ENCODE results near the gene OPHN1. TPM values are rescaled to one million over a fixed set of nuclear protein-coding genes. Genes with fewer than 3 reads are reported as not detected.
A peak's percentile ranks its signal among the peaks of the same experiment; 100 is the strongest.

The OPHN1 gene
- total RNA-seq, 4 donors from 2014 or later: 4.6 to 27.7 (median 10.8) TPM

DNA sequence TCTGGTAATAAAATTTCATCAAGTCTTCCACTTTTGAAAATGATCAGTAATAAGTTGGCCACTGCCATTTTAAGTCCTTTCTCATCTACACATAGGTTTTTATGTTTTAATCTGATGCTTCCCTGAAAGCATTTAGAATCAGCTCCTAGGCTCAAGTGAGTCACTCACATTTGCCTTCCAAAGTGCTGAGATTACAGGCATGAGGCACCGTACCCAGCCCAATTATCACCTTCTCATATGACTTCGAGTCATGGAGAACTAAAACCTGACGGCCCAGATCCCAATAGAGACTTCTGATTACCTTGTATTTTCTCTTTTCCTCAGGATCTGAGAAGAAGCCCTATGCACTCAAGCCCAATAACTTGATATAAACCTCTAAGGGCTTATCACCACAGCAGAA is 140.8 kb downstream of the OPHN1 start:
- no peaks in the 10 kb centered on the region for H3K9me3 ChIP-seq
- H3K4me1 ChIP-seq: no peaks in the 10 kb centered on the region
- no peak overlapping the region for H3K4me3 ChIP-seq
- DNase-seq: no peak
- intact Hi-C loops (cut with DNase I; ENCODE audit: low total_unique reads): no loop called here
- no peak overlapping the region for H3K27ac ChIP-seq
- no peaks in the 10 kb centered on the region for H3K36me3 ChIP-seq
- no peak for TF ChIP-seq POLR2A (IDR thresholded peaks at IDR 0.05)
- TF ChIP-seq, protein P1, sequence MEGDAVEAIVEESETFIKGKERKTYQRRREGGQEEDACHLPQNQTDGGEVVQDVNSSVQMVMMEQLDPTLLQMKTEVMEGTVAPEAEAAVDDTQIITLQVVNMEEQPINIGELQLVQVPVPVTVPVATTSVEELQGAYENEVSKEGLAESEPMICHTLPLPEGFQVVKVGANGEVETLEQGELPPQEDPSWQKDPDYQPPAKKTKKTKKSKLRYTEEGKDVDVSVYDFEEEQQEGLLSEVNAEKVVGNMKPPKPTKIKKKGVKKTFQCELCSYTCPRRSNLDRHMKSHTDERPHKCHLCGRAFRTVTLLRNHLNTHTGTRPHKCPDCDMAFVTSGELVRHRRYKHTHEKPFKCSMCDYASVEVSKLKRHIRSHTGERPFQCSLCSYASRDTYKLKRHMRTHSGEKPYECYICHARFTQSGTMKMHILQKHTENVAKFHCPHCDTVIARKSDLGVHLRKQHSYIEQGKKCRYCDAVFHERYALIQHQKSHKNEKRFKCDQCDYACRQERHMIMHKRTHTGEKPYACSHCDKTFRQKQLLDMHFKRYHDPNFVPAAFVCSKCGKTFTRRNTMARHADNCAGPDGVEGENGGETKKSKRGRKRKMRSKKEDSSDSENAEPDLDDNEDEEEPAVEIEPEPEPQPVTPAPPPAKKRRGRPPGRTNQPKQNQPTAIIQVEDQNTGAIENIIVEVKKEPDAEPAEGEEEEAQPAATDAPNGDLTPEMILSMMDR (IDR thresholded peaks at IDR 0.05): no peak
- H3K27me3 ChIP-seq: no peaks in the 10 kb centered on the region

DNA sequence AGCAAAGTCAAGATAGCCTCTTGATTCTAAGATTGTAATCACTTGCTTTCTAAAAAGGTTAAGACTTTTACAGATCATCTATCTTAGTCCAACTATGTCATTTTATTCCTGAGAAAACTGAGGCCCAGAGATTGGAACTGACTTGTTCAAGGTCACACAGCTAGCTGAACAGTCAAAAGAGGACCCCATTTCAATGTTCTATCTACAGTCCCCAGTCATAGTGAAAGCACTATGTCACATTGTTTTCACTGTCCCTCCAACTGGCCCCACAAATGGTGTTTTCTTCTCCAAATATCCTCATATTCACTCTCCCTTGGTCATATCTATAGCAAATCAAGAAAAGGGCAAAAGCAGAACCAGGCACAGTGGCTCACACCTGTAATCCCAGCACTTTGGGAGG is 145.2 kb downstream of the OPHN1 start:
- TF ChIP-seq, protein P1 (IDR thresholded peaks at IDR 0.05): no peak
- TF ChIP-seq POLR2A (IDR thresholded peaks at IDR 0.05): no peak

DNA sequence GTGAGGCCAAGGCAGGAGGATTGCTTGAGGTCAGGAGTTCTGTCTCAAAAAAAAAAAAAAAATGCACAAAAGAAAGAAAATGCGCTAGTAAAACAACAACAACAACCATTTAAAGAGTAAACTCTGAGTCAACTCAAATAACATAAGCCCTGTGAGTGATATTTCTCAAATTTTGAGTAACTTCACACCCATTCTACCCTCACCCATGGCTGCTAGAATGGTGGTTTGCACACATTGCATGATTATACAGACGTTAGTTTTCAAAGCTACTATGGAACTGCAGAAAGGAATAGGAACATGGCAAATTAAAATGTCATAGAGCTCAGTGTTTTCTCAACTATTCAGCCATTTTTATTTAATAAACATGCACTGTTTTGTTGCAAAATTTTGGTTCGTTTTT is 145.9 kb downstream of the OPHN1 start:
- Histone ChIP-seq H3K27me3 (no peaks in the 10 kb centered on the region), H3K4me3 (no peak overlapping the region), H3K36me3 (no peaks in the 10 kb centered on the region), H3K4me1 (no peaks in the 10 kb centered on the region), H3K27ac (no peak overlapping the region), H3K9me3 (no peaks in the 10 kb centered on the region)
- no peak for TF ChIP-seq POLR2A (IDR thresholded peaks at IDR 0.05)
- TF ChIP-seq, protein P1 (IDR thresholded peaks at IDR 0.05): no peak
- DNase-seq: no peak
- intact Hi-C loops (cut with DNase I; ENCODE audit: low total_unique reads): no loop called here

More for the DNA sequence above, 145.2 kb downstream of the OPHN1 start:
- H3K27me3 ChIP-seq: no peaks in the 10 kb centered on the region
- intact Hi-C loops (cut with DNase I; ENCODE audit: low total_unique reads): no loop called here
- H3K27ac ChIP-seq: peak overlapping the region in 1 of 2 donors; percentile 45
- H3K4me1 ChIP-seq: no peaks in the 10 kb centered on the region
- H3K36me3 ChIP-seq: no peaks in the 10 kb centered on the region
- no peaks in the 10 kb centered on the region for H3K9me3 ChIP-seq
- no peak overlapping the region for H3K4me3 ChIP-seq
- no peak for DNase-seq

DNA sequence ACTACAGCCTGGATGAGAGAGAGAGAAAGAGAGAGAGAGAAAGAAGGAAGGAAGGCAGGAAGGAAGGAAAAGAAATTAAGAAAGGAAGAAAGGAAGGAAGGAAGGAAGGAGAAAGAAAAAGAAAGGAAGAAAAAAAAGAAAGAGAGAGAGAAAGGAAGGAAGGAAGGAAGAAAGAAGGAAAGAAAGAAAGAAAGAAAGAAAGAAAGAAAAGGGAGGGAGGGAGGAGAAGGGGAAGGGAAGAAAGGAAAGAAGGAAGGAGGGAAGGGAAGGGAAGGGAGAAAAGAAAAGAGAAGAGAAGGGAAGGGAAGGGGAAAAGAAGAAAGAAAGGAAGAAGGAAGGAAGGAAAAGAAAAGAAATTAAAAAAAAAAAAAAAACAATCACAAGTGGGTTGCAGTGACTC is 146.3 kb downstream of the OPHN1 start:
- H3K36me3 ChIP-seq: no peaks in the 10 kb centered on the region
- H3K4me3 ChIP-seq: no peak overlapping the region
- no peaks in the 10 kb centered on the region for H3K4me1 ChIP-seq
- no peaks in the 10 kb centered on the region for H3K9me3 ChIP-seq
- intact Hi-C loops (cut with DNase I; ENCODE audit: low total_unique reads): no loop called here
- no peaks in the 10 kb centered on the region for H3K27me3 ChIP-seq
- TF ChIP-seq, protein P1 (IDR thresholded peaks at IDR 0.05): no peak
- no peak overlapping the region for H3K27ac ChIP-seq
- no peak for DNase-seq

DNA sequence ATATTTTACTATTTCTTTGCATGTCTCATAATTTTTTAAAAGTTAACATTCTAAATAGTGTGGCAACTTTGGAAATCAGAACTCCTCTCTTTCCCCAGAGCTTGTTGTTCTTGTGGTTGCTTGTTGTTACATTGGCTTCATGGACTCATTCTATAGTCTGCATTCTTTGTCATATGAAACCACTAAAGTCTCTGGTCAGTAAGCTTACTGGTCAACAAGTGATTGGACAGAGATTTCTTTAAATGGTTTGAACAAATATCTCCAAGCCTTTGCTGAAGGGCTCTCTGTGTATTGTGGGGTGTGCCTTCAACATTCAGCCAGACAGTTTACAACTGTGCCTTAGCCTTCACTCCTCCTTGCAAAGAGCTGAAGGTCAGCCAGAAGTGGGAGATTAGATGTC is 147.2 kb downstream of the OPHN1 start:
- intact Hi-C loops (cut with DNase I; ENCODE audit: low total_unique reads): no loop called here
- no peak overlapping the region for H3K4me3 ChIP-seq
- no peak for TF ChIP-seq POLR2A (IDR thresholded peaks at IDR 0.05)
- TF ChIP-seq, protein P1 (IDR thresholded peaks at IDR 0.05): no peak

More for the DNA sequence above, 147.2 kb downstream of the OPHN1 start:
- no peaks in the 10 kb centered on the region for H3K9me3 ChIP-seq
- DNase-seq: no peak
- H3K36me3 ChIP-seq: no peaks in the 10 kb centered on the region
- no peaks in the 10 kb centered on the region for H3K27me3 ChIP-seq
- no peaks in the 10 kb centered on the region for H3K4me1 ChIP-seq
- H3K27ac ChIP-seq: no peak overlapping the region
